Activated naive CD4-positive, alpha-beta T cell treated with anti-CD3 and anti-CD28 coated beads, Interleukin-2, amount 50 U/mL, for 72 hours (primary cell): Measurements from ENCODE around the gene ZFP3. TPM values are rescaled to one million over a fixed set of nuclear protein-coding genes. Genes with fewer than 3 reads are reported as not detected.

Experiments used
- total RNA-seq, 2 donors: library from RNA; stranded (reverse); gene quantifications; one replicate each; pipeline ENCODE4 v1.2.3, GENCODE V29; 2022

Gene ZFP3
- total RNA-seq, 2 donors from 2014 or later = 0.73 to 1.7 TPM

Other genes starting within 250 kb of the ZFP3 start
- 10 to 100 TPM; 83.0 to 84.9 TPM for gene MINK1, start 245.1 kb upstream of the ZFP3 start, total RNA-seq
- gene C17orf107, start 178.9 kb upstream of the ZFP3 start, total RNA-seq = 1 to 10 TPM in 1 of 2 donors, under 1 TPM in 1; 0.59 to 2.9 TPM
- under 1 TPM in 1 of 2 donors, not detected in 1; 0.27 TPM for gene CHRNE, start 175.4 kb upstream of the ZFP3 start, total RNA-seq
- gene GP1BA, start 146.2 kb upstream of the ZFP3 start, total RNA-seq = not detected
- gene SLC25A11, start 138.4 kb upstream of the ZFP3 start, total RNA-seq = 10 to 100 TPM; 69.4 to 89.1 TPM
- gene RNF167, start 138.2 kb upstream of the ZFP3 start, total RNA-seq = 100 to 1,000 TPM; 188 to 241 TPM
- 1,000 to 10,000 TPM; 1,929 to 1,966 TPM for gene PFN1, start 129.9 kb upstream of the ZFP3 start, total RNA-seq
- gene ENO3, start 127.3 kb upstream of the ZFP3 start, total RNA-seq = 10 to 100 TPM; 32.1 to 47.9 TPM
- 10 to 100 TPM; 70.3 to 94.6 TPM for gene SPAG7, start 110.7 kb upstream of the ZFP3 start, total RNA-seq
- 10 to 100 TPM; 66.2 to 82.3 TPM for gene CAMTA2, start 90.8 kb upstream of the ZFP3 start, total RNA-seq
- gene INCA1, start 80.9 kb upstream of the ZFP3 start, total RNA-seq = 1 to 10 TPM in 1 of 2 donors, under 1 TPM in 1; 0.53 to 2.6 TPM
- gene KIF1C, start 80.5 kb upstream of the ZFP3 start, total RNA-seq = 10 to 100 TPM; 37.9 to 42.4 TPM
- gene SLC52A1, start 43.0 kb upstream of the ZFP3 start, total RNA-seq = under 1 TPM; 0.20 to 0.23 TPM
- gene ZNF232, start 33.4 kb downstream of the ZFP3 start, total RNA-seq = 10 to 100 TPM; 15.5 to 19.2 TPM
- gene USP6, start 37.6 kb downstream of the ZFP3 start, total RNA-seq = under 1 TPM in 1 of 2 donors, not detected in 1; 0.18 TPM
- gene ZNF594, start 113.4 kb downstream of the ZFP3 start, total RNA-seq = 1 to 10 TPM; 3.3 to 8.2 TPM
- gene SCIMP, start 156.4 kb downstream of the ZFP3 start, total RNA-seq = under 1 TPM in 1 of 2 donors, not detected in 1; 0.14 TPM
- 10 to 100 TPM; 49.7 to 52.1 TPM for gene RABEP1, start 203.8 kb downstream of the ZFP3 start, total RNA-seq